ENCODE data around the gene GNGT2.

Gene GNGT2

GRCh38 chr17:49242813-49243212, 32.4 kb upstream of the GNGT2 start:
- Histone ChIP-seq H3K4me1 (ENCODE audit: control insufficient read depth, insufficient read depth, low read length, unreplicated experiment) (no peaks in the 10 kb centered on the region), H3K4me3 (ENCODE audit: low read depth, low read length) (no peak overlapping the region), H2AFZ (ENCODE audit: low read length, unreplicated experiment) (no peak overlapping the region), H3K27ac (ENCODE audit: low read depth, low read length) (no peak overlapping the region), H3K27me3 (ENCODE audit: insufficient read depth, low read length) (no peaks in the 10 kb centered on the region), H3K36me3 (ENCODE audit: insufficient read depth, low read length) (no peaks in the 10 kb centered on the region), H3K79me2 (ENCODE audit: control insufficient read depth, insufficient read depth, low read length, unreplicated experiment) (no peaks in the 10 kb centered on the region)

GRCh38 chr17:49241692-49242397, 31.5 kb upstream of the GNGT2 start:
- Histone ChIP-seq H2AFZ (ENCODE audit: low read length, unreplicated experiment) (no peak overlapping the region), H3K4me3 (ENCODE audit: low read depth, low read length) (no peak overlapping the region), H3K27me3 (ENCODE audit: insufficient read depth, low read length) (no peaks in the 10 kb centered on the region), H3K36me3 (ENCODE audit: insufficient read depth, low read length) (no peaks in the 10 kb centered on the region), H3K4me1 (ENCODE audit: control insufficient read depth, insufficient read depth, low read length, unreplicated experiment) (no peaks in the 10 kb centered on the region), H3K79me2 (ENCODE audit: control insufficient read depth, insufficient read depth, low read length, unreplicated experiment) (no peaks in the 10 kb centered on the region), H3K27ac (ENCODE audit: low read depth, low read length) (no peak overlapping the region)

- Histone ChIP-seq H3K36me3 (ENCODE audit: insufficient read depth, low read length) (no peaks in the 10 kb centered on the region), H3K4me1 (ENCODE audit: control insufficient read depth, insufficient read depth, low read length, unreplicated experiment) (no peaks in the 10 kb centered on the region), H3K27me3 (ENCODE audit: insufficient read depth, low read length) (no peaks in the 10 kb centered on the region)
These were observed 30.7 kb upstream of the GNGT2 start for GRCh38 chr17:49241040-49241439.

GRCh38 chr17:49240619-49241018, 30.2 kb upstream of the GNGT2 start:
- Histone ChIP-seq H3K4me3 (ENCODE audit: low read depth, low read length) (no peak overlapping the region), H3K4me1 (ENCODE audit: control insufficient read depth, insufficient read depth, low read length, unreplicated experiment) (no peaks in the 10 kb centered on the region), H3K27me3 (ENCODE audit: insufficient read depth, low read length) (no peaks in the 10 kb centered on the region), H2AFZ (ENCODE audit: low read length, unreplicated experiment) (no peak overlapping the region), H3K79me2 (ENCODE audit: control insufficient read depth, insufficient read depth, low read length, unreplicated experiment) (no peaks in the 10 kb centered on the region), H3K36me3 (ENCODE audit: insufficient read depth, low read length) (no peaks in the 10 kb centered on the region), H3K27ac (ENCODE audit: low read depth, low read length) (no peak overlapping the region)

More at GRCh38 chr17:49241040-49241439, 30.7 kb upstream of the GNGT2 start:
- no peaks in the 10 kb centered on the region for H3K79me2 ChIP-seq (ENCODE audit: control insufficient read depth, insufficient read depth, low read length, unreplicated experiment)
- H2AFZ ChIP-seq (ENCODE audit: low read length, unreplicated experiment), result no peak overlapping the region
- no peak overlapping the region for H3K4me3 ChIP-seq (ENCODE audit: low read depth, low read length)
- H3K27ac ChIP-seq (ENCODE audit: low read depth, low read length), result no peak overlapping the region

- H3K4me3 ChIP-seq (ENCODE audit: low read depth, low read length), result no peak overlapping the region
- H3K79me2 ChIP-seq (ENCODE audit: control insufficient read depth, insufficient read depth, low read length, unreplicated experiment), result no peaks in the 10 kb centered on the region
- H2AFZ ChIP-seq (ENCODE audit: low read length, unreplicated experiment), result no peak overlapping the region
- H3K27ac ChIP-seq (ENCODE audit: low read depth, low read length), result no peak overlapping the region
- H3K36me3 ChIP-seq (ENCODE audit: insufficient read depth, low read length), result no peaks in the 10 kb centered on the region
- H3K27me3 ChIP-seq (ENCODE audit: insufficient read depth, low read length), result no peaks in the 10 kb centered on the region
- no peaks in the 10 kb centered on the region for H3K4me1 ChIP-seq (ENCODE audit: control insufficient read depth, insufficient read depth, low read length, unreplicated experiment)
These were observed 29.6 kb upstream of the GNGT2 start for GRCh38 chr17:49239963-49240362.

- Histone ChIP-seq H3K27ac (ENCODE audit: low read depth, low read length) (no peak overlapping the region), H3K4me1 (ENCODE audit: control insufficient read depth, insufficient read depth, low read length, unreplicated experiment) (peaks cover 4% of the 10 kb centered on the region), H3K27me3 (ENCODE audit: insufficient read depth, low read length) (peaks cover 6% of the 10 kb centered on the region; the same call in 1 of the 2 replicates), H3K4me3 (ENCODE audit: low read depth, low read length) (no peak overlapping the region), H2AFZ (ENCODE audit: low read length, unreplicated experiment) (no peak overlapping the region), H3K79me2 (ENCODE audit: control insufficient read depth, insufficient read depth, low read length, unreplicated experiment) (no peaks in the 10 kb centered on the region), H3K36me3 (ENCODE audit: insufficient read depth, low read length) (no peaks in the 10 kb centered on the region)
These were observed 25.5 kb upstream of the GNGT2 start for GRCh38 chr17:49235896-49236295.

GRCh38 chr17:49234509-49235080, 24.2 kb upstream of the GNGT2 start:
- Histone ChIP-seq H2AFZ (ENCODE audit: low read length, unreplicated experiment) (no peak overlapping the region), H3K27me3 (ENCODE audit: insufficient read depth, low read length) (peaks cover 9% of the 10 kb centered on the region; the same call in 1 of the 2 replicates), H3K36me3 (ENCODE audit: insufficient read depth, low read length) (no peaks in the 10 kb centered on the region), H3K79me2 (ENCODE audit: control insufficient read depth, insufficient read depth, low read length, unreplicated experiment) (no peaks in the 10 kb centered on the region), H3K4me3 (ENCODE audit: low read depth, low read length) (no peak overlapping the region), H3K4me1 (ENCODE audit: control insufficient read depth, insufficient read depth, low read length, unreplicated experiment) (peaks cover 4% of the 10 kb centered on the region), H3K27ac (ENCODE audit: low read depth, low read length) (no peak overlapping the region)

GRCh38 chr17:49231563-49231894, 21.2 kb upstream of the GNGT2 start:
- Histone ChIP-seq H2AFZ (ENCODE audit: low read length, unreplicated experiment) (no peak overlapping the region), H3K27me3 (ENCODE audit: insufficient read depth, low read length) (peaks cover 13% of the 10 kb centered on the region; the same call in 1 of the 2 replicates), H3K27ac (ENCODE audit: low read depth, low read length) (no peak overlapping the region), H3K4me3 (ENCODE audit: low read depth, low read length) (peak overlapping the region; percentile 91), H3K4me1 (ENCODE audit: control insufficient read depth, insufficient read depth, low read length, unreplicated experiment) (peaks cover 4% of the 10 kb centered on the region), H3K79me2 (ENCODE audit: control insufficient read depth, insufficient read depth, low read length, unreplicated experiment) (no peaks in the 10 kb centered on the region), H3K36me3 (ENCODE audit: insufficient read depth, low read length) (no peaks in the 10 kb centered on the region)

- no peaks in the 10 kb centered on the region for H3K79me2 ChIP-seq (ENCODE audit: control insufficient read depth, insufficient read depth, low read length, unreplicated experiment)
- no peak within 1 kb of the TSS for H3K27ac ChIP-seq (ENCODE audit: low read depth, low read length)
- peak within 1 kb of the TSS; percentile 87 for H2AFZ ChIP-seq (ENCODE audit: low read length, unreplicated experiment)
- peaks cover 19% of the 10 kb centered on the region for H3K27me3 ChIP-seq (ENCODE audit: insufficient read depth, low read length)
- peaks cover 4% of the 10 kb centered on the region for H3K4me1 ChIP-seq (ENCODE audit: control insufficient read depth, insufficient read depth, low read length, unreplicated experiment)
- H3K4me3 ChIP-seq (ENCODE audit: low read depth, low read length), result peak within 1 kb of the TSS; percentile 91
- no peaks in the 10 kb centered on the region for H3K36me3 ChIP-seq (ENCODE audit: insufficient read depth, low read length)
These were observed 20.5 kb upstream of the GNGT2 start, which contains the start of gene PHOSPHO1 for GRCh38 chr17:49230636-49231562. Gene PHOSPHO1, minus strand, starts transcription at chr17:49230787. Its CDS starts 4,096 bp downstream, at chr17:49226691.

GRCh38 chr17:49229805-49230600, 19.6 kb upstream of the GNGT2 start:
- Histone ChIP-seq H3K27me3 (ENCODE audit: insufficient read depth, low read length) (peaks cover 28% of the 10 kb centered on the region), H3K4me3 (ENCODE audit: low read depth, low read length) (peak overlapping the region; percentile 91), H3K79me2 (ENCODE audit: control insufficient read depth, insufficient read depth, low read length, unreplicated experiment) (no peaks in the 10 kb centered on the region), H3K4me1 (ENCODE audit: control insufficient read depth, insufficient read depth, low read length, unreplicated experiment) (peaks cover 4% of the 10 kb centered on the region), H2AFZ (ENCODE audit: low read length, unreplicated experiment) (peak overlapping the region; percentile 80), H3K36me3 (ENCODE audit: insufficient read depth, low read length) (no peaks in the 10 kb centered on the region), H3K27ac (ENCODE audit: low read depth, low read length) (no peak overlapping the region)
